ENCODE results near the gene PCCB. TPM values are rescaled to one million over a fixed set of nuclear protein-coding genes. Genes with fewer than 3 reads are reported as not detected.

The PCCB gene
- total RNA-seq, 1 experiment from 2014 or later = 69.0 TPM

DNA sequence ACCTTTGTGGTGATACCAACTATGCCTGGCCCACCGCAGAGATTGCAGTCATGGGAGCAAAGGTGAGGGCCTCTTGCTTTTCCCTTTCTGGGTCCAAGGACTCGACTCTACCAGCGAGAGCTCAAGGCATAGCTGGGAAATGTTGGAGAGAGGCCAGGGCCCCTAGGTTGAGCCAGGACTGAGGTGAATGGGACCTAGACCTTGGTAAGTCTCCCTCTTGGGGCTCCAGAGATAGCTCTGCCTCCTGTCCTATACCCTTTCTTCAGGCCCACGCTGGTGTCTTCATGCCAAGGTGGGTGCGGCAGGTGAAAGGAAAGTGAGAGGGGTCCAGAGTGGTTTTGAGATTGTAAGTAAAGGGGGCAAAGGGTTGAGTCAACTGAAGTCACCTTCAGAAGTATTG is 77.5 kb downstream of the PCCB start (continued):
- TF ChIP-seq, protein P1, sequence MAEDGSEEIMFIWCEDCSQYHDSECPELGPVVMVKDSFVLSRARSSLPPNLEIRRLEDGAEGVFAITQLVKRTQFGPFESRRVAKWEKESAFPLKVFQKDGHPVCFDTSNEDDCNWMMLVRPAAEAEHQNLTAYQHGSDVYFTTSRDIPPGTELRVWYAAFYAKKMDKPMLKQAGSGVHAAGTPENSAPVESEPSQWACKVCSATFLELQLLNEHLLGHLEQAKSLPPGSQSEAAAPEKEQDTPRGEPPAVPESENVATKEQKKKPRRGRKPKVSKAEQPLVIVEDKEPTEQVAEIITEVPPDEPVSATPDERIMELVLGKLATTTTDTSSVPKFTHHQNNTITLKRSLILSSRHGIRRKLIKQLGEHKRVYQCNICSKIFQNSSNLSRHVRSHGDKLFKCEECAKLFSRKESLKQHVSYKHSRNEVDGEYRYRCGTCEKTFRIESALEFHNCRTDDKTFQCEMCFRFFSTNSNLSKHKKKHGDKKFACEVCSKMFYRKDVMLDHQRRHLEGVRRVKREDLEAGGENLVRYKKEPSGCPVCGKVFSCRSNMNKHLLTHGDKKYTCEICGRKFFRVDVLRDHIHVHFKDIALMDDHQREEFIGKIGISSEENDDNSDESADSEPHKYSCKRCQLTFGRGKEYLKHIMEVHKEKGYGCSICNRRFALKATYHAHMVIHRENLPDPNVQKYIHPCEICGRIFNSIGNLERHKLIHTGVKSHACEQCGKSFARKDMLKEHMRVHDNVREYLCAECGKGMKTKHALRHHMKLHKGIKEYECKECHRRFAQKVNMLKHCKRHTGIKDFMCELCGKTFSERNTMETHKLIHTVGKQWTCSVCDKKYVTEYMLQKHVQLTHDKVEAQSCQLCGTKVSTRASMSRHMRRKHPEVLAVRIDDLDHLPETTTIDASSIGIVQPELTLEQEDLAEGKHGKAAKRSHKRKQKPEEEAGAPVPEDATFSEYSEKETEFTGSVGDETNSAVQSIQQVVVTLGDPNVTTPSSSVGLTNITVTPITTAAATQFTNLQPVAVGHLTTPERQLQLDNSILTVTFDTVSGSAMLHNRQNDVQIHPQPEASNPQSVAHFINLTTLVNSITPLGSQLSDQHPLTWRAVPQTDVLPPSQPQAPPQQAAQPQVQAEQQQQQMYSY (CRISPR knock-in tag; IDR thresholded peaks at IDR 0.05) = no peak
- no peak for TF ChIP-seq CBFB (CRISPR knock-in tag; IDR thresholded peaks at IDR 0.05; ENCODE audit: low read depth)

DNA sequence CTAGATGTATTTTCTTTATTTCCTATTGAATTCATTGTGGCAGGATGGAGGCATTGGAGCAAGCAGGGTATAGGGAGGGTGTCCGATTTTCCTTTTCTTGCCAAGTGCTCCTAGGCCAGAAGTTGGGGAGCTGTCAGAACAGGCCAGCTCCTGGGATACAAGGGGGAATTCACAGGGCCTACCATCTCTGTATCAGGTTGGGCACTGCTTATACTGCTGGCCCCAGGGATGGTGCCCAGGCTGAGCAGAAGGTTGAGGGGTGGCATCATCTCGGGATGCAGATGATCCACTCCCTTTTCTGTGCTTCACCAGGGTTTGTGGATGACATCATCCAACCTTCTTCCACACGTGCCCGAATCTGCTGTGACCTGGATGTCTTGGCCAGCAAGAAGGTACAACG is 79.5 kb downstream of the PCCB start:
- DNase-seq (ENCODE audit: low spot score) (no peak), ATAC-seq (no peak)
- CTCF ChIA-PET = no interaction called here
- H3K4me3 Mint-ChIP-seq = no peak overlapping the region
- no peak overlapping the region for H3K27ac Mint-ChIP-seq
- H3K4me1 Mint-ChIP-seq = no peaks in the 10 kb centered on the region
- no peak for TF ChIP-seq ZNF219 (CRISPR knock-in tag; IDR thresholded peaks at IDR 0.05; ENCODE audit: borderline replicate concordance)
- TF ChIP-seq ZNF416 (CRISPR knock-in tag; IDR thresholded peaks at IDR 0.05) = no peak
- TF ChIP-seq ZBTB21 (CRISPR knock-in tag; IDR thresholded peaks at IDR 0.05; ENCODE audit: borderline replicate concordance) = no peak
- no peak for TF ChIP-seq TP53 (CRISPR knock-in tag; IDR thresholded peaks at IDR 0.05)
- no peak for TF ChIP-seq OVOL2 (CRISPR knock-in tag; IDR thresholded peaks at IDR 0.05; ENCODE audit: borderline replicate concordance)
- TF ChIP-seq CREB1 (CRISPR knock-in tag; IDR thresholded peaks at IDR 0.05) = no peak
- no peak for TF ChIP-seq TEAD4 (CRISPR knock-in tag; IDR thresholded peaks at IDR 0.05)
- TF ChIP-seq ZNF671 (CRISPR knock-in tag; IDR thresholded peaks at IDR 0.05) = no peak
- TF ChIP-seq RORB (CRISPR knock-in tag; IDR thresholded peaks at IDR 0.05) = no peak
- no peak for TF ChIP-seq MYBL2 (CRISPR knock-in tag; IDR thresholded peaks at IDR 0.05)
- TF ChIP-seq, protein P2, sequence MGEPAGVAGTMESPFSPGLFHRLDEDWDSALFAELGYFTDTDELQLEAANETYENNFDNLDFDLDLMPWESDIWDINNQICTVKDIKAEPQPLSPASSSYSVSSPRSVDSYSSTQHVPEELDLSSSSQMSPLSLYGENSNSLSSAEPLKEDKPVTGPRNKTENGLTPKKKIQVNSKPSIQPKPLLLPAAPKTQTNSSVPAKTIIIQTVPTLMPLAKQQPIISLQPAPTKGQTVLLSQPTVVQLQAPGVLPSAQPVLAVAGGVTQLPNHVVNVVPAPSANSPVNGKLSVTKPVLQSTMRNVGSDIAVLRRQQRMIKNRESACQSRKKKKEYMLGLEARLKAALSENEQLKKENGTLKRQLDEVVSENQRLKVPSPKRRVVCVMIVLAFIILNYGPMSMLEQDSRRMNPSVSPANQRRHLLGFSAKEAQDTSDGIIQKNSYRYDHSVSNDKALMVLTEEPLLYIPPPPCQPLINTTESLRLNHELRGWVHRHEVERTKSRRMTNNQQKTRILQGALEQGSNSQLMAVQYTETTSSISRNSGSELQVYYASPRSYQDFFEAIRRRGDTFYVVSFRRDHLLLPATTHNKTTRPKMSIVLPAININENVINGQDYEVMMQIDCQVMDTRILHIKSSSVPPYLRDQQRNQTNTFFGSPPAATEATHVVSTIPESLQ (CRISPR knock-in tag; IDR thresholded peaks at IDR 0.05) = no peak
- no peak for TF ChIP-seq GRHL2 (CRISPR knock-in tag; IDR thresholded peaks at IDR 0.05; ENCODE audit: insufficient replicate concordance, severe bottlenecking)
- no peak for TF ChIP-seq ZNF121 (CRISPR knock-in tag; IDR thresholded peaks at IDR 0.05)
- no peak for TF ChIP-seq ZNF263 (CRISPR knock-in tag; IDR thresholded peaks at IDR 0.05; ENCODE audit: low read depth)
- no peak for TF ChIP-seq SMAD3 (CRISPR knock-in tag; IDR thresholded peaks at IDR 0.05; ENCODE audit: borderline replicate concordance)
- no peaks in the 10 kb centered on the region for H3K27me3 Mint-ChIP-seq (ENCODE audit: low read depth)
- peaks cover 44% of the 10 kb centered on the region for H3K36me3 Mint-ChIP-seq
- H3K9me3 Mint-ChIP-seq = no peaks in the 10 kb centered on the region
- POLR2A ChIA-PET = interaction anchor here (0.6 kb wide), 1 partner anchor 132 kb away, joined by 3 read pairs; no protein-coding TSS in a partner anchor

DNA sequence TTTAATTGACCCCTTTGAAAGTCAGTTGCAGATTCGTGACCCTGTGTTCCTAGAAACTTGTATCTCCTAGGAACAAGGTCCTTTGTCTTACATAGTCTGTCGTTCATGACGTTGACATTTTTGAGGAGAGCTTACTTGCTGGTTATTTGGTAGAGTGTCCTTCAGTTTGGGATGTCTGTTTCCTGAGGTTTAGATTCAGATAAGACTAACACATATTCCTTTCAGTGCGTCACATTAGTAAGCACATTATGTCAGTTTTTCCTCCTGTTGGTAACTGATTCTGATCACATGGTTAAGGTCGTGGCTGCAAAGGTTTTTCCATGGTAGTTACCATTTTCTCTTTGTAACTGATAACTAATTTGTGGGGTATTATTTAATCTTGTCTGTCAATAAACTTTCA is 80.8 kb downstream of the PCCB start:
- Mint-ChIP-seq H3K27ac (peak overlapping the region; percentile 54), H3K9me3 (no peaks in the 10 kb centered on the region), H3K4me3 (no peak overlapping the region), H3K27me3 (ENCODE audit: low read depth) (no peaks in the 10 kb centered on the region), H3K36me3 (peaks cover 36% of the 10 kb centered on the region), H3K4me1 (no peaks in the 10 kb centered on the region)
- POLR2A ChIA-PET = no interaction called here
- no peak for DNase-seq (ENCODE audit: low spot score)
- CTCF ChIA-PET = no interaction called here
- no peak for ATAC-seq
- TF ChIP-seq OVOL2 (CRISPR knock-in tag; IDR thresholded peaks at IDR 0.05; ENCODE audit: borderline replicate concordance) (no peak), ZNF121 (CRISPR knock-in tag; IDR thresholded peaks at IDR 0.05) (no peak), NR2C2 (CRISPR knock-in tag; IDR thresholded peaks at IDR 0.05) (no peak), GRHL2 (CRISPR knock-in tag; IDR thresholded peaks at IDR 0.05; ENCODE audit: insufficient replicate concordance, severe bottlenecking) (no peak)
